Embryonic facial prominence (tissue), 1 donor: ENCODE results near the gene TPD52L1.

ENCODE experiments used
- DNase-seq: peaks from one replicate; pipeline ENCODE4 v3.0.0-alpha.2; 2016; ENCODE audit errors: extremely low spot score

The TPD52L1 gene

DNA sequence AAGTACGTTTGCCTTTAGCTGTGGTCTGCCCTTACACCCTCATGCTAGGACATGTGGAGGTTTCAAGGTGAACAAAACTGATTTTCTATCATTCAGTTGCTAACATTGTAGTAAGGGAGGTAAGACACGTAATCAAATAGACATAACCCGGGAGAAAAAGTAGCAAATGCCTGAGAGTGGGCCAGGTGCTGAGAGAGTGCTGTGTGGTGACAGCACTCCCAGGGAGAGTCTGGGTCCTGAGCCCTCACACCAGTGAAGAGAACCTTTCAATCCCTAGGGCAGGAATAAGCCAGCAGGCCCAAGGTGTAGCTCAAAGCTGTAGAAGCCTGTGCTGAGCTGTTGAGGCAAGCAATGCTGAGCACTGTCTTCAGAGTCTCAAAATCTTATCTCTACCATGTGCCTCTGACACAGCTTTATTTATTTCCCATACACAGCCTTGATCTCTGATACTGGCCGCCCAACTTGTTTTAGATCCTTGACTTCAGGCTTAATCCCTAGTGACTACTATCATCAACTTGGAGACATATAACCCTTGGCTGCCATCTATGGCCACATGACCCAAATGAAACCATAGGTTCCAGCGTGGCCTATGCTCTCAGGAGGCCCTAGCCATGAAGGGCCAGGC lies 55.2 kb downstream of the TPD52L1 start:
- no peak for DNase-seq

DNA sequence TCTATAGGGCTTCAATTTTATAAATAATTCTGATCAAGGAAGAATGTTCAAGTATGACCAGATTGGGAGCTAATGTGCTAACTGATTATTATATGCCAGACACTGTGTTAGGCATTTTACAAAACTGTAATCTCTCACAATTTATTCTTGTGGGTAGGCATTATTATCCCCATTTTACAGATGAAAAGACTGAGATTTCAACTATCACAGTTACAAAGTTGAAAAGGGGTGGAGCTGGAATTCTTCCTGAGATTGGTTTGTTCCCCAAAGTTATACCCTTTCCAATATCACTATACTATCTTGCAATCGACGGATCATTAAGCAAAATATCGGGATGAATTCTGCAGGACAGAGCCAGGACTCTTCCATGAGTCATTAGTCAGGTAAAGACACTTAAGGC lies 57.1 kb downstream of the TPD52L1 start:
- no peak for DNase-seq

DNA sequence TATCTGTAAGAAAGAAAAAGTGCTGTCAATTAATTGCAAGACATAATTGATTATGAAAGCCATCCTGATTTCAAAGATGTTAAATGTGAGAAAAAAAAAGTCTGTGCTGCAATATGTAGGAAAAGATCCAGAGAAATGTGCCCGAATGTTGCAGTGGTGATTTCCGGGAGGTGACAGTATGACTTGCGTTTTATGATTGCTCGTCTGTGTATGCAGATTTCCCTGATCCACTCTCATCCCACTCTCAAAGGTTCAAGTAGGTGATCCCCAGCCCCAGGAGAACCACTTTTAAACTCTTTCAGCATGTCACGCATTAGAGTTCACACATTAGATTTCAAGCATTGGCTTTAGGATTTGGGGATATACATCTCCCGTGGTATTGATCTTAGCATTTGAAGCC lies 57.8 kb downstream of the TPD52L1 start:
- DNase-seq = no peak

DNA sequence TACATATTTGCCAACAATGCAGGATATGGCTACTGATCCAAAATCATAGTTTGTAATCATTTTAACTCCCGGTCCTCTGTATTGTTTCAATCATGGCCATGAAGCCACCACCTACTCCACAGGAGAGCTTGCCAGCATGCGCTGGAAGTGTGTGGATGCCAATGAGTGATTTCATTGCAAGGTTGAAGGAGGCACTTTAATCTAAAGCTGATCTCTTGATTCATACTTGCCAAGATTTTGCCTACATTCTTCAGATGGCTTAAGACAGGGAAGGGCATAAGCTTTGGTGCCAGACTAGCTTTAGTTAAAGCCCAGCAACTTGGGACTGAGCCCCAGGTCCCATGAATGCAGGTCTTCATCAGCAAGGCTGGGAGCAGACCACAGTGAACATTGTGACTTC lies 58.8 kb downstream of the TPD52L1 start:
- DNase-seq = no peak

DNA sequence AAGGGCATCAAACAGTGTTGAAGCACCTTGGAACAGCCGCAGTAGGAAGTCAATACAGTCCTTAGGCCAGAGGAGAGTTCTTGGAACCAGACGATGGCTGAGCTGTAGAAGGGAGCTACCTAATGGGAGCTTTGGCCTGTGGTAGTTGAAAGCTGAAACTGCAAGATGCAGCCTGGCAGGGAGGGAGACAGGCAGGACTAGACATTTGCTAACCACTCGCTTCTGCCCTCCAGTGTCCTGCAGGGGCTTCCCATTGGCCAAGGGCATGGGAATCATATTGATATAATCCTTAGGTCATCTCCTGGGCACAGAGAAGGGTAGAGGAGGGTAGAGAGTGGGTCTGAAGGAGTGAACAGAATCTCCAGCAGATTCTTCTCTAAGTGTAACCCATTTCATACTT lies 60.4 kb downstream of the TPD52L1 start:
- no peak for DNase-seq

DNA sequence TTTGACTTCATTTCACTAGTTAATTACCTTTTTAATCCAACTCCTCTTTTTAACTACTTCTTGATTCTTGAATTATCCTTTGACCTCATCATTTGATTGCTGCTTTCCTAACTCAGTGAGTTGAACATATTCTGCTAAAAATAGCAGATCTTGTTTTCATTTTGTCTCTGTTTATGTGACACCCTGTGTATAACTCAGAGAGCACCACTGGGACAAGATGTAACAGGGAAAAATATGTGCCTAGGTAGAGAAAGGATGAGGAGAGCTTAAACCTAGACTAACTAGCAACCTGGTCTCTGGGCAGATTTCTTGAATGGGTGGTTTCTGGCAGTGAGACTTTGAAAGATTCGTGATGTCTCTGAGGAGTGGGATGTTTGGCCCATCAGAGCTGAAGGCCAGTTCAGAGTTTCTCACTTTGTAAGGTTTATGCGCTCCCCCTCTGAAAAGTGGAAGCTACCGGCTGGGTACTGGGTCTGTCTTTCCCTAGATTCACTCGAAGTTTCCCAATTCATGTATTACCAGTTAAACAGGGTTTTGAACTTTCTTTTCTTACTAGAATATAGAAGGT lies 61.8 kb downstream of the TPD52L1 start:
- no peak for DNase-seq

DNA sequence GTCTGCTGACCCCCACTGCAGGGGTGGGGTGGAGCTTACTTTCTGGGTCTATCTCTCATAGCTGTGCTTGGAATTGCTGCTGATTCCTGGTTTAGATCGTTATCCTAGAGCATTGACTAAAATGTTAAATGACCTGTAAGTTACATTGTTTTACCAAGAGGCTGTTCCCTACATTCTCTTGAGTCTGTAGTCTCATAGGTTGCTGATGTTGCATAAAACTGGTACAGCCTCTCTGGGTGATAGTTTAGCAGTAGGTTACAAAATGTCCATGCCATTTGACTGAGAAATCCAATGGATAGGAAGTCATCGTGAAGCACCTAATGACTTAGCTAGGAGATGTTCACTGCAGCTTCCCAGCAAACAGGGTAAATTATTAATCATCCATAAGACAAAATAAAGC lies 62.4 kb downstream of the TPD52L1 start:
- DNase-seq = no peak

DNA sequence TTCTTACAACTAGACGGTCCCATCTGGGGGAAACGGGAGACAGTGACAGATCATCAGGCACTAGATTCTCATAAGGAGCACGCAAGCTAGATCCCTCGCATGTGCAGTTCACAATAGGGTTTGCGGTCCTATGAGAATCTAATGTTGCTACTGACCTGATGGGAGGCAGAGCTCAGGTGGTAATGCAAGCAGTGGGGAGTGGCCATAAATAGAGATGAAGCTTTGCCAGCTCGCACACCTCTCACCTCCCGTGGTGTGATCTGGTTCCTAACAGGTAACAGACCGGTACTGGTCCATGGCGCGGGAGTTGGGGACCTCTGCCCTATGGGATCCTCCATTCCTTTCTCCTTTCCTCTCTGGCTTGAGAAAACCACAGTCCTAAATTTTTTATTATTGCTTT lies 63.8 kb downstream of the TPD52L1 start:
- DNase-seq = no peak

DNA sequence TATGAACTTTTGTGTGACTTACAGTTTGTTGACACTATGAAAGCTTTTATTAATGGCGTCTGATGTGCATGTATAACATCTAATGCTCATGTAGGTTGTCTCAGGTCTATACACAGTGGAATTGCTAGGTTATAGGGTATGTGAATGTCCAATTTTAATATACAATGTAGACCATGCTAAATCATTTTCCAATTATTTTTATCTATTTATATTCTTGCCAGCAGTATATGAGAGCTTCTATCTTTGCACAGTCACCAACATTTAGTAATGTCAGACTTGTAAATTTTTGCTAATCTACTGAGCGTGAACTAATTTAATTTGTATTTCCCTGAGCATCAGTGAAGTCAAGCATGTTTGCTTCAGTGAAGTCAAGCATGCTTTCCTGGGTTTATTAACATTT lies 64.4 kb downstream of the TPD52L1 start:
- no peak for DNase-seq

DNA sequence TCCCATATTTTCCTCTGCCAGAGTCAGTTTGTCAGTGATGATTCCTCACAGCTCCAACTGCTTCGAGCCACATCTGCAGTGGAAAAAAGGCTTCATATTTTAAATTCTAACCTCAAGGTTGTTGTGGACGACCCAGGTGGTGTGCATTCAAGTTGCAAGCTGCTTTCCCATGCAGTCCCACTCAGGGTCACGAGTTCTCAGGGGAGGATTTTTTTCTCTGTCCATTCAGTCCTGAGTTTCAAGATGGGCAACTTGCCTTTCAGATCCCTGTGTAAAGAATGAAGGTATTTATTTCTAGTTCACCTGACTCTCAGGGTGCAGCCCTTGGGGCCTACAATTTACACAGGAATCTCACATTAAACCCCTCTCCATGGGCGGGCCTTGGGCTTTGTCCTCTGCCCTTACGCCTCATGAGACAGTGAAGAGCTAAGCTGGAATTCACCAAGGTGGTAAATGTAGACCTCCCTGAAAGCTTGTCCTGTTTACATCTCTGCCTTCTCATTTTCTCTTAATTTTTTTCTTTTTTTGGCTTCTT lies 65.9 kb downstream of the TPD52L1 start:
- DNase-seq = no peak

DNA sequence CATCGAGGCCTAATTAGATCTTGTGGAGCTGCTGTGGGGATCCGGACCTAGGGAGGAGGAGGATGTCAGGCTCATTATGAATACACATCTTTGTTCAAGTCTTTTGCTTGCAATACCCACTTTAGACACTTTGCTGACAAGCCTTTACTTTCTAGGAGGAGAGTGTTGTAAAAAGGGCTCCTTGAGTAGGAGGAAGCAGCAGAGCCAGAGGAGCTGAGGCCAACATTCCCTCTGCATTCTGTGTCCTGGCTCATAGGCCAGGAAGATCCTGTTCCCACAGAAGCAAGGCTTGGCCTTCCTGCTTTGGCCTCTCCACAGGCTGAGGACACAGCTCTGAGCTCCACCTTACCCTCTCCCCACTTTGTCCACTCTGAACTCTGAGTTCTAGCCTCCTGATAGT lies 67.1 kb downstream of the TPD52L1 start:
- DNase-seq = no peak

DNA sequence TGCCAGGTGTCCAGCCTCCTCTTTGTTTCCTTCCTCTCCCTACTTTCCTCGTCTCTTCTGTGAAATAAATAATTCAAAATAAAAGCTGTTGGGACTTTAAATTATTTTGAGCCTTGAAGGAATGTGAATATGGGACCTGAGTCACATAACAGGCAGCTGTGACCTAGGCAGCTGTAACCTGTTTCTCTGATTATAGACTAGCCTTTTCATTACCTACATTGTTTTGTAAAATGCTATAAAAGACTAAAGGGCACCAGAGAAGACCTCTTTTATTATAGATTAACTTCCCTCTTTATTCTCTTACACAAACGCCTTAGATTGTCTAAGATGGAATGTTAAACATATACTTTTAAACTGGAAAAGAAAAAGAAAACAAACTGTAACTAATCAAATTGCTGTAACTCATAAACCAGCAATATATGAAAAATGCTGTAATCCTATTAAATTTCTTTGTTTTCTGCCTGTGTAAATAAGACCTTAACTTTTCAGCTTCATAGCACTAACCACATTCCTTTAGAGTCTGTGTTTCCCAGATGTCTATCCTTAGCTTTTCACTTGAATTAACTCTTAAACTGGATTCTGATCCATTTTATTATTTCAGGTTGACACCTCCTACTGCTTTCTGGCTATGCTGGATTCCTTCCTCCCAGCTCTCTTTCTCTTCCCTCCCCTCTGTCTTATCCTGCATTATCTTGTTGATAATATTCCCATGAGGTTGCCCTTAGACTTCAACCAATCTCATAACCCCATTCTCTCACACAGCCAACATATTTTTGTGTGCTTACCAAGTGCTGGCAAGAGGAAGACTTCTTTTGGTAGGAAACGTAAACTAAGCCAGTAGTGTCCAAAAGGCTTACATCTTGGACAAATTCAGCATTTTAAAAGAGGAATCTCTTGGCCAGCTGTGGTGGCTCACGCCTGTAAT lies 69.2 kb downstream of the TPD52L1 start:
- no peak for DNase-seq

DNA sequence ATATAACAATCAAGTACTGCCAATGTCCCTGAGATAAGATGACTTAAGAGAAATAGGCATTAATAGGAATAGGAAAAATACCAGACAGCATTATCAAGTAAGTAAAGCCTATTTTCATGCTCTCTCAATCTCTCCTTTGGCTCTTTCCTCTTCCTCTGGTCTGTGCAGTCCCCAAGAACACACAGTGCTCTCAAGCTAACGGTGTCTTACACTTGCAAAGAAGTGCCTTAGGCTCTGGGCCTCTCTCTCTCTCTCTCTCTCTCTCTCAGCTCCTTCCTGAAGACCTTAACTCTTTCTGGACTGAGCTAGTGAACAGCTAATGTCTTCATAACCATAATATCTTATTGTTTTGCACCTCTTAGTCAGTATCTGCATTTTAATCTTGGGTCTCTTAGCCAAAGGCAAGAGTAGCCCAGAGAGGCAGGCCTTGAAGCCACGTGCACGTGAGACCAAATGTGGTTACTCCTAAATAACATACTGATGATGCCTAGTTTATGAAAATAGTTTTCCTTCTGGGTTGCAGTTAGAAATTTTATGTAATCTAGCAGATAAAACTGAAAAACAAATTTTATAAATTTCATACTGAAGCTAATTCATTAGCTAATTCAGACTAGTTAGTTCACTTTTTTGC lies 70.8 kb downstream of the TPD52L1 start:
- no peak for DNase-seq

DNA sequence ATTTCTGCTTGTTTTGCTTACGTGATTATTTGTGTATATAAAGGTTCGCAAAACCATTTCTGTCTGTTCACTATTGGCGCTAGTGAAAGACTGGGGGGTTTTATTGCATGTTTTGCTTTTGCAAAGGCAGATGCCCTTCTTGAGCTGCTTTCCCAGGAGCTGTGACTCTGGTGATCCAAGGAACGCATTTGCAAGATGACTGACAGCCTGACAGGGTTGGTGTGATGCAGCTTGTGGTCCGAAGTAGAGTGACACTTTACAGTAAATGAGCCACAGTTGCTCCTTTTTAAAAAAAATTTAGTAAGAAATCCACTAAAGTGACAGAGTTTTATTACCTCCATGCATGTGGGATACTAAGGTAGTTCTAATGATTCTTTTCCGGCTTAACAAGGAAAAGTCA lies 73.7 kb downstream of the TPD52L1 start:
- DNase-seq = no peak

DNA sequence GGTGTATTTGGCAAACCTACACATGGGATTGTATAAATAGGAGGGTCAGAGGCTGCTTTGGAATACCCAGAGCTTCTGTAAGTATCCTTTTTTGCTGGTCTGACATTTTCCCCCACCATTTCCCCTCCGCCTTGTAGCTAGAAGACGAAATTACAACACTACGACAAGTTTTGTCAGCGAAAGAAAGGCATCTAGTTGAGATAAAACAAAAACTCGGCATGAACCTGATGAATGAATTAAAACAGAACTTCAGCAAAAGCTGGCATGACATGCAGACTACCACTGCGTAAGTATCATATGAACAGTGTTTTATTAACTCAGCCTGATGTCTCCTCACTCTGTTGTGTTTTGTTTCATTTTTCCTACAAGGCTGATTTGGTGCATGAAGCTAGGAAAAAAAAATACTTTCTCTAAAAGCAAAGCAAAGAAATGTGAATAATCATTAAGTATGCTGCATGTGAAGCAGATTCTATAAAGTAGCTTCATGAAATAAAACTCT lies 75.5 kb downstream of the TPD52L1 start:
- DNase-seq = no peak

DNA sequence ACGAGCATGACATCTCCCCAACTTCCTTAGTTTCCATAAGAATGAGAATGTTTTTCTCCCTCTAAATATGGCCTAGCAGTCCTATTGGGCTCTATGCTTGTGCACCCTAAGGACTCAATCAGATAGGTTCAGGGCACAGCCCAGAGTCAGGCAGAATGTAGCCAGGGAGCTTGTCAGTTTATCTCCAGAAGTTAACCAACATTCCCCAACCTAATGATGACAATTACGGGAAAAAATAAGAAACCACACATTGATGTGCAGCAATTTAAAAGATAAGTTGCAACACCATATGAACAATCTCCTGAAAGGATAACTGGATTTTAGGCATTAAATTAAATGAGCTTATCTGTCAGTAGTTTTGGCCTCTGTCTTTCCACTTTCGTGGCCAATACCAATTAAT lies 77.1 kb downstream of the TPD52L1 start:
- DNase-seq = no peak

DNA sequence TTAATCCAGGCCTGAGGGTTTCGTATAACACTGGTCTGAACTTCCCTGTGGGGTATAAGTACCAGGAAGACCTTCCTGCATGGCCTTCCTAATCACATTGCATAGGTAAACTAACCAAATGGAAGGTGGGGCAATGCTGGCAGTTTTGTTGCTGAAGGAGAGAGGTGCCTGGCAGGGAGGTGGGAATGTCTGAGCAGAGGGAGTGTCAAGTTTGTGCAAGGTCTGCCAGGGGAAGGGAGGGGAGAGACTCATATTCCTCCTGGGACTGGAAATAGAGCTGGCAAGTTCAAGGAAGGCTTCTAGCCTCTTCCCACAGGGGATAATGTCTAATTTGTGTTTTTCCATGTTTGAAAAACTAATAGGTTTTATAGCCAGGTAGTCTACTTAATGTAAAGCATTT lies 77.6 kb downstream of the TPD52L1 start:
- DNase-seq = no peak

DNA sequence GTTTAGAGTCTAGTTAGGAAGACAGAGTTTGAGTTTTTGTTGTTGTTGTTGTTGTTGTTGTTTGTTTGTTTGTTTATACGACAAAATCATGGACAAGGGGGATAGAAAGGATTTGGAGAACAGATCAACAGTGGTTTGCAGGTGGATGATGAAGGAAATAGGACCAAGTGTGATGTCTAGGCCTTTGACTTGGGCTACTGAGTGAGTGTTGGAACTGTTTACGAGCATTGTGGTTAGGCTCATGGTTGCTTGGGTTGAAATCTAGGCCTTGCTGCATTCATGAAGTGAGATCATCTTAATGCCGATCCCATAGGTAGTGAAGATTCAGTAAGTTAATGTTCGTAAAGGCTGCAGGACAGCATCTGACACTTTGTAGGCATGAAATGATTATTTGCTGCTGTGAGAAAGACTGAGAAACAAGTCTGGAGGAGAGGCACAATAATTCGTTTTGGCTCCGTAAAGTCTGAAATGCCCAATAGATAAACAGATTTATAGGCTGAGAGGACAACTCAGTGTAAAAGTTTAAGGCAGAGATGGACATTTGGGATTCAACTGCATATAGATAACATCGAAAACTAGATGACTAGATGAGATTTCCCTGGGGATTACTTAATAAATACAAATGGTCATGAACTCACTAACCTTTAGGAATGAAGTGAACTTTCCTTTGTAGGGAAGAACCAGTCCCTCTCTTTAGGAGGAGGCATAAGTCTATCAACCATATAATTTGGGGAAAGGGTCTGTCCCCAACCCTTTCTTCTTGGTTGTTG lies 78.2 kb downstream of the TPD52L1 start:
- no peak for DNase-seq

DNA sequence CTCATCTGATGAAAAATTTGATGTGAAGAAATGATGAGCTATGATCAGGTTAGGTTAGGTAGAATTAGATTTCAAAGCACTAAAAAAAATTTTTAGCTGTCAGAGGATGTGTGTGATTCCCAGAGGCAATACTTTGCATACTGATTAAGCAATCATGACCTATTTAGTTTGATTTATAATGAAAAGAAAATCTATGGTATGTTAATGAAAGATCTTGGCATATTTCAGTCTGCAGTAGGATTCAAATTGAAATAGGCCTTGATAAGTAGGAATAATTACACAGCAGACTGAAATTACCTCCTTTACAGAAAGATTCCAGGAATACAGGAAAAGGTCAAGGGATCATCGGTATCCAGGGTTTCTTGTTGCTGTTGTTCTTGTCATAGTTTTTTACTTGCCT lies 78.9 kb downstream of the TPD52L1 start:
- no peak for DNase-seq

DNA sequence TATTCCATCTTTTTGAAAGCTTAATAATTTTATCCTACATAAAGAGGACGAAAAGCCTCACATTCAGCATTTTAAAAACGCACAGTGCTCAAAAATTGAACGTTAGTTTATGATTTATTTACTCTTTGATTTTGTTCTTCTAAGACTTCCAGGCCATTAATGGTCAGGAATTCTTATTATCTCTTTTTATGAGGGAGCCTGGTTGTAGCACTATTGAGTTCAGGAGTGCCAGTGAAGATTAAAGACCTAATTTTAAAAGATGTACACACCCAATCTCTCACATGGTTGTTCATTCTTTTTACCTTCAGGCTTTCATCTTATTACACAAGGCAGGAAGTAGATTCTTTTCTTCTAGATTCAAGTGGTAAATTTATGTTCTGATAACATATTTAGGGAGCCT lies 79.6 kb downstream of the TPD52L1 start:
- DNase-seq = no peak

DNA sequence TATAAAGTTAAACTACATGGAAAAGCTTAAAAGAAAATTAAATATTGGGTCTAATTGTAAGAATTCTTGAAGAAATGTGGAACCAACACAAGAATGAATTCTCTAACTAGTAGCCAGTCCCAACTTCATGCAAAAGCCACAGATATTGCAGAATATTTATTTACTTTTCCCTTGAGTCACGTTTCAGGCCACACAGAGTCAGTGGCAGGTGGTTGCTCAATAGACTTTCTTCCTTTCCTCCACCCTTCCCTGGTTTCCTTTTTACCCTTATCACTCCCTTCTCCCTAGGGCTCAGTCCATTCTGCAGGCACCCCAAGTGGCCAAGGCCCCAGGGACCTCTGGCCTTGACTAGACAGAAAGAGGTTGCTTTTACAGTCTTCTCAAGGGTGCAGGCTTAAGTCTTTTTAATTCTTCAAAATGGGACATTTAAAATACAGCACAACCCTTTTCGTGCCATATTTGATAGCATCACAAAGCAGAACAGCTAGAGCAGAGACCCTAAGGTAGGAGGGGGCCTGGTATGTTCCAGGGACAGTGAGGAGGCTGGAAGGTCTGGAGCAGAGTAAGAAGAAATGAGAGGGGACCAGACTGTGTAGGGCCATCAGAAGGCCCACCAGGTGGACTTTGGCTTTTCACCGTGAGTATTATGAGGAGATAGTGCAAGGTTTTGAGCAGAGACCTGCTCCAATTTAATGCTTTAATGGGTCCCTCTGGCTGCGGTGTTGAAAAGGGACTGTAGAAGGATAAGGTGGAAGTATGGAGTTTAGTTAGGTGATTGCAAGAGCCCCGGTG lies 83.2 kb downstream of the TPD52L1 start:
- DNase-seq = no peak
